GM12878 (cell line): Measurements from ENCODE around the gene BARX2. TPM values are rescaled to one million over a fixed set of nuclear protein-coding genes. Genes with fewer than 3 reads are reported as not detected.

Experiments
- ATAC-seq: fragments of 200-7000 bp; cut with Tn5 transposase; 3 replicates; pipeline ENCODE4 v1.9.1; 2020; ENCODE audit warnings: mild to moderate bottlenecking, moderate library complexity
- BruUV-seq: library from RNA; stranded (reverse); fragments of 400-500 nt; replicated peaks from 2 replicates; lab custom pipeline; 2021; lab: Mats Ljungman, UMichigan
- CTCF ChIA-PET: fragments of 300-600 bp; sonication (Branson Sonifier 250); formaldehyde crosslinking; extraction: SDS; loops from one replicate; lab custom pipeline; 2021; ENCODE audit warnings: inconsistent platforms; lab: Yijun Ruan, JAX
- POLR2A ChIA-PET: fragments of 350-600 bp; formaldehyde crosslinking; extraction: SDS; loops from one replicate; lab custom pipeline; 2021; ENCODE audit warnings: inconsistent platforms; lab: Charles Lee
- RAD21 ChIA-PET: fragments of 300-600 bp; sonication (Branson Sonifier 250); formaldehyde crosslinking; loops from one replicate; lab custom pipeline; 2023; ENCODE audit warnings: antibody characterized with exemption; ENCODE audit not compliant: unreplicated experiment; lab: Charles Lee
- SMC1A ChIA-PET: fragments of 300-600 bp; sonication (Branson Sonifier 250); formaldehyde crosslinking; loops from one replicate; lab custom pipeline; 2023; ENCODE audit not compliant: unreplicated experiment, uncharacterized antibody; lab: Charles Lee
- DNase-seq: peaks from one replicate; pipeline ENCODE4 v3.0.0-alpha.2; 2011; ENCODE audit warnings: low read depth, low spot score
- FAIRE-seq: peaks from 3 replicates; lab custom pipeline; 2011; peaks lifted over from hg19 to GRCh38; lab: Jason Lieb, UNC
- H2AFZ ChIP-seq: 2 replicates; pipeline ENCODE4 v1.6.0; 2011; ENCODE audit warnings: low read depth, low read length, control low read depth; ENCODE audit not compliant: control insufficient read depth
- H3K27ac ChIP-seq: 2 replicates; pipeline ENCODE4 v1.5.1; 2011; ENCODE audit warnings: control low read depth; ENCODE audit not compliant: control insufficient read depth, insufficient read depth
- H3K27me3 ChIP-seq, 2 experiments: replicated peaks in 1 of 2; 2 replicates each; pipeline versions ENCODE4 v1.6.0 to v1.6.1; 2011; ENCODE audit warnings: low read length in 1 of 2; ENCODE audit not compliant: control insufficient read depth in 2 of 2, insufficient read depth in 2 of 2
- H3K36me3 ChIP-seq, 2 experiments: 2 replicates each; pipeline ENCODE4 v1.5.1; 2011; ENCODE audit warnings: low read length in 1 of 2; ENCODE audit not compliant: control insufficient read depth in 2 of 2, insufficient read depth in 2 of 2
- H3K4me1 ChIP-seq: 2 replicates; pipeline ENCODE4 v1.6.1; 2011; ENCODE audit warnings: mild to moderate bottlenecking, low read length, moderate library complexity, mixed read lengths; ENCODE audit not compliant: control insufficient read depth, insufficient read depth
- H3K4me2 ChIP-seq: 2 replicates; pipeline ENCODE4 v1.6.0; 2011; ENCODE audit warnings: control low read depth; ENCODE audit not compliant: control insufficient read depth, insufficient read depth
- H3K4me3 ChIP-seq: fragments of 200-600 bp; sonication (generic); 2 replicates; pipeline ENCODE4 v1.5.1; 2016
- H3K79me2 ChIP-seq: 2 replicates; pipeline ENCODE4 v1.6.0; 2011; ENCODE audit warnings: low read length; ENCODE audit not compliant: control insufficient read depth, insufficient read depth
- H3K9ac ChIP-seq: 2 replicates; pipeline ENCODE4 v1.8.0; 2011; ENCODE audit warnings: low read length, control low read depth, mixed read lengths; ENCODE audit not compliant: control insufficient read depth, insufficient read depth
- H3K9me3 ChIP-seq: replicated peaks from 3 replicates; pipeline ENCODE4 v1.5.1; 2011; ENCODE audit warnings: mild to moderate bottlenecking, low read length; ENCODE audit not compliant: control insufficient read depth, insufficient read depth
- H4K20me1 ChIP-seq: 2 replicates; pipeline ENCODE4 v1.6.0; 2011; ENCODE audit not compliant: control insufficient read depth, insufficient read depth
- ATF7 ChIP-seq: fragments of 450-650 bp; IDR thresholded peaks from 2 replicates; pipeline ENCODE4 v1.6.1; 2016; ENCODE audit warnings: low read depth, mild to moderate bottlenecking
- CHD1 ChIP-seq: IDR thresholded peaks from 2 replicates; pipeline ENCODE4 v1.6.1; 2012; ENCODE audit warnings: low read depth, low read length, improper control_type of control experiment
- NFYA ChIP-seq: IDR thresholded peaks from 2 replicates; pipeline ENCODE4 v1.6.1; 2011; ENCODE audit warnings: low read depth, mild to moderate bottlenecking, low read length, improper control_type of control experiment, borderline replicate concordance
- NR2F1 ChIP-seq: fragments of 450-650 bp; conservative IDR thresholded peaks from 2 replicates; pipeline ENCODE4 v1.6.1; 2017; ENCODE audit warnings: mild to moderate bottlenecking
- WRNIP1 ChIP-seq: IDR thresholded peaks from 2 replicates; pipeline ENCODE4 v1.6.1; 2011; ENCODE audit warnings: low read depth, low read length, improper control_type of control experiment, borderline replicate concordance
- WGBS: methylation state at CpG from one replicate; pipeline ENCODE4 v1.1.6; 2016; ENCODE audit warnings: low lambda C conversion rate; ENCODE audit not compliant: insufficient replicate concordance, insufficient coverage; ENCODE audit errors: missing lambda C conversion rate; 5-methylcytosine and 5-hydroxymethylcytosine counted together
- in situ Hi-C: fragments of 300-500 bp; cut with MboI; formaldehyde crosslinking; loops from 9 replicates; pipeline ENCODE4 v1.14.3; 2018; ENCODE audit warnings: mixed read lengths
- intact Hi-C: fragments of 100-400 bp; cut with micrococcal nuclease; formaldehyde crosslinking; loops from one replicate; pipeline ENCODE4 v1.14.2; 2022; ENCODE audit not compliant: unreplicated experiment
- polyA plus RNA-seq, 11 experiments: library from polyadenylated mRNA; depleted of rRNA in 4 of 11; unstranded in 6 of 11; stranded (reverse) in 5 of 11; fragments of >200 nt; fragmentation: Nextera tagmentation in 4 of 11; fragmentation: Illumina TruSeq in 1 of 11; extraction: Ambion mirVana in 4 of 11; extraction: Trizol in 1 of 11; gene quantifications; 1 replicate in 1 of 11; 2 replicates in 10 of 11; pipeline versions ENCODE4 v1.2.1 to v1.2.3, GENCODE V29; 2011 to 2016; ENCODE audit warnings: inconsistent platforms in 2 of 11, missing spikeins in 2 of 11, low read depth in 1 of 11
- total RNA-seq, 4 experiments: library from RNA; depleted of rRNA in 3 of 4; stranded (reverse); fragments of >200 nt in 3 of 4; fragmentation: Illumina TruSeq in 1 of 4; extraction: Trizol in 1 of 4; gene quantifications; 2 replicates each; pipeline versions ENCODE4 v1.2.1 to v1.2.3, GENCODE V29; 2013 to 2021
- TF ChIP-seq, protein P1 (sequence below): IDR thresholded peaks from 2 replicates; pipeline ENCODE4 v1.6.1; 2011; ENCODE audit warnings: borderline replicate concordance, low read depth, mild to moderate bottlenecking, moderate library complexity, low read length; ENCODE audit not compliant: insufficient read depth, poor library complexity, severe bottlenecking
- TF ChIP-seq, protein P2 (sequence below): fragments of 450-650 bp; formaldehyde crosslinking; IDR thresholded peaks from 2 replicates; pipeline ENCODE4 v1.4.0; 2022; ENCODE audit warnings: mild to moderate bottlenecking, moderate library complexity
- TF ChIP-seq, protein P3 (sequence below): IDR thresholded peaks from 2 replicates; pipeline ENCODE4 v1.6.1; 2011; ENCODE audit warnings: mild to moderate bottlenecking, low read depth, low read length, moderate library complexity; ENCODE audit not compliant: insufficient replicate concordance

BARX2 gene
- total and polyA plus RNA-seq, 10 of the 15 experiments (the other 5 are each of a cell fraction or from before 2014, with no cell fraction given): 0.07 to 0.84 TPM; not detected in 8

DNA sequence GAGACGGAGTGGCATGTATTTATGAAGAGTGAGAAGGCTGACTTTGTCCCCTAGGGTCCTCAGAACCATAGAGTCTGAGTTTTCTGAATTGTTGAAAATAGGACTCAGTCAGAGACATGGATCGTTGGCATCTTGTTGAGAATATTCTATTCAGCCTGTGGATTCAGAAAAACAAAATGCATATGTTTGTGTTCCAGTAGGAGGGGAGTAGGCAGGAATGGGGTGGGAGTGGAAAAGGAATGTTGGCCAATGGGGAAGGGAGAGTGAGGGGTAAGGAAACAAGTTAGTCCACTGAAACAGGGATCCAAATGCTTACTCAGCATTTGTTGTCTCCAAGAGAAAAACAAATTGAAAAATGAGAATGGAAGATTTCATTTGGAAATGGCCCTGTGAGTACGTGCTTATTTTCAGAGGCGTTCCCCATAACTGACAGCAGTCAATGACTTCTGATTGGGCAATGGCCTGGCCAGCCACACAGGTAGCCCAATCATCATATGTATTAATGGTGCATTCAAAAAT lies 14.7 kb downstream of the BARX2 start:
- TF ChIP-seq NFYA (no peak), ATF7 (no peak), CHD1 (no peak)
- TF ChIP-seq, protein P1, sequence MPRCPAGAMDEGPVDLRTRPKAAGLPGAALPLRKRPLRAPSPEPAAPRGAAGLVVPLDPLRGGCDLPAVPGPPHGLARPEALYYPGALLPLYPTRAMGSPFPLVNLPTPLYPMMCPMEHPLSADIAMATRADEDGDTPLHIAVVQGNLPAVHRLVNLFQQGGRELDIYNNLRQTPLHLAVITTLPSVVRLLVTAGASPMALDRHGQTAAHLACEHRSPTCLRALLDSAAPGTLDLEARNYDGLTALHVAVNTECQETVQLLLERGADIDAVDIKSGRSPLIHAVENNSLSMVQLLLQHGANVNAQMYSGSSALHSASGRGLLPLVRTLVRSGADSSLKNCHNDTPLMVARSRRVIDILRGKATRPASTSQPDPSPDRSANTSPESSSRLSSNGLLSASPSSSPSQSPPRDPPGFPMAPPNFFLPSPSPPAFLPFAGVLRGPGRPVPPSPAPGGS: no peak
- DNase-seq (no peak), ATAC-seq (no peak), FAIRE-seq (no peak)
- H3K79me2 ChIP-seq: no peaks in the 10 kb centered on the region
- no peaks in the 10 kb centered on the region for H3K36me3 ChIP-seq
- SMC1A ChIA-PET: no interaction called here
- RAD21 ChIA-PET: no interaction called here
- H3K4me2 ChIP-seq: no peak overlapping the region
- 17% methylated on average over 4 of the region's 4 CpGs for WGBS
- POLR2A ChIA-PET: no interaction called here
- CTCF ChIA-PET: no interaction called here
- no TSS peak for BruUV-seq
- no peak overlapping the region for H3K9ac ChIP-seq
- H2AFZ ChIP-seq: no peak overlapping the region
- no peak overlapping the region for H3K4me3 ChIP-seq
- H3K27me3 ChIP-seq: no peaks in the 10 kb centered on the region; a peak in 1 of 4 replicates
- in situ Hi-C loops: no loop called here
- intact Hi-C loops: no loop called here
- H3K27ac ChIP-seq: no peak overlapping the region
- no peaks in the 10 kb centered on the region for H3K4me1 ChIP-seq
- no peaks in the 10 kb centered on the region for H4K20me1 ChIP-seq
- no peaks in the 10 kb centered on the region for H3K9me3 ChIP-seq

DNA sequence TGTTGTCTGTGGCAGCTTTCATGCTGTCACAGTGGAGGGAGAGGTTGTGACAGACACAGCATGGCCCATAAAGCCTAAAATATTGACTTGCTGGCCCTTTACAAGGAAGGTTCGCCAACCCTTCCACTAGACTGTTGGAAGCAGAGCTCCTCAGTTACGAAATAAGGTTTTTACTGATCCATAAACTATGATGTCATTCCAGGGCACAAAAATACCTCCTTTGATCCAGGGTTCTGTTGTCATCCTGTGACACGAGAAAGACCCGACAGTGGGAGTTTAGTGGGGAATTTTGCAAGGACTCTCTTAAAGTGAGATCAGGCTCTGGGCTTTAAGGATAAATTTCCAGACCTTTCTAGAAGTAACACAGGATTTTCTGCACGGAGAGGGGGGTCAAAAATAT lies 15.7 kb downstream of the BARX2 start:
- Histone ChIP-seq H3K4me3 (no peak overlapping the region), H3K36me3 (no peaks in the 10 kb centered on the region), H3K9ac (no peak overlapping the region), H4K20me1 (no peaks in the 10 kb centered on the region), H2AFZ (no peak overlapping the region), H3K9me3 (no peaks in the 10 kb centered on the region), H3K4me1 (no peaks in the 10 kb centered on the region), H3K4me2 (no peak overlapping the region), H3K27ac (no peak overlapping the region), H3K27me3 (no peaks in the 10 kb centered on the region; a peak in 1 of 4 replicates), H3K79me2 (no peaks in the 10 kb centered on the region)
- WGBS: 0% methylated on average over 5 of the region's 5 CpGs
- ChIA-PET SMC1A (no interaction called here), CTCF (no interaction called here), RAD21 (no interaction called here), POLR2A (no interaction called here)
- BruUV-seq: no TSS peak
- in situ Hi-C loops (no loop called here), intact Hi-C loops (no loop called here)
- DNase-seq (no peak), ATAC-seq (no peak), FAIRE-seq (no peak)
- no peak for TF ChIP-seq NR2F1
- TF ChIP-seq, protein P2, sequence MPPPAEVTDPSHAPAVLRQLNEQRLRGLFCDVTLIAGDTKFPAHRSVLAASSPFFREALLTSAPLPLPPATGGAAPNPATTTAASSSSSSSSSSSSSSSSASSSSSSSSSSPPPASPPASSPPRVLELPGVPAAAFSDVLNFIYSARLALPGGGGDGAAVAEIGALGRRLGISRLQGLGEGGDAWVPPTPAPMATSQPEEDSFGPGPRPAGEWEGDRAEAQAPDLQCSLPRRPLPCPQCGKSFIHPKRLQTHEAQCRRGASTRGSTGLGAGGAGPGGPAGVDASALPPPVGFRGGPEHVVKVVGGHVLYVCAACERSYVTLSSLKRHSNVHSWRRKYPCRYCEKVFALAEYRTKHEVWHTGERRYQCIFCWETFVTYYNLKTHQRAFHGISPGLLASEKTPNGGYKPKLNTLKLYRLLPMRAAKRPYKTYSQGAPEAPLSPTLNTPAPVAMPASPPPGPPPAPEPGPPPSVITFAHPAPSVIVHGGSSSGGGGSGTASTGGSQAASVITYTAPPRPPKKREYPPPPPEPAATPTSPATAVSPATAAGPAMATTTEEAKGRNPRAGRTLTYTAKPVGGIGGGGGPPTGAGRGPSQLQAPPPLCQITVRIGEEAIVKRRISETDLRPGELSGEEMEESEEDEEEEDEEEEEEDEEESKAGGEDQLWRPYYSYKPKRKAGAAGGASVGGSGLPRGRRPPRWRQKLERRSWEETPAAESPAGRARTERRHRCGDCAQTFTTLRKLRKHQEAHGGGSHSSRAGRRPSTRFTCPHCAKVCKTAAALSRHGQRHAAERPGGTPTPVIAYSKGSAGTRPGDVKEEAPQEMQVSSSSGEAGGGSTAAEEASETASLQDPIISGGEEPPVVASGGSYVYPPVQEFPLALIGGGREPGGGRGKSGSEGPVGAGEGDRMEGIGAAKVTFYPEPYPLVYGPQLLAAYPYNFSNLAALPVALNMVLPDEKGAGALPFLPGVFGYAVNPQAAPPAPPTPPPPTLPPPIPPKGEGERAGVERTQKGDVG (CRISPR knock-in tag): no peak
- TF ChIP-seq WRNIP1: no peak
- TF ChIP-seq, protein P3, sequence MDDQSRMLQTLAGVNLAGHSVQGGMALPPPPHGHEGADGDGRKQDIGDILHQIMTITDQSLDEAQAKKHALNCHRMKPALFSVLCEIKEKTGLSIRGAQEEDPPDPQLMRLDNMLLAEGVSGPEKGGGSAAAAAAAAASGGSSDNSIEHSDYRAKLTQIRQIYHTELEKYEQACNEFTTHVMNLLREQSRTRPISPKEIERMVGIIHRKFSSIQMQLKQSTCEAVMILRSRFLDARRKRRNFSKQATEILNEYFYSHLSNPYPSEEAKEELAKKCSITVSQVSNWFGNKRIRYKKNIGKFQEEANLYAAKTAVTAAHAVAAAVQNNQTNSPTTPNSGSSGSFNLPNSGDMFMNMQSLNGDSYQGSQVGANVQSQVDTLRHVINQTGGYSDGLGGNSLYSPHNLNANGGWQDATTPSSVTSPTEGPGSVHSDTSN: no peak
